Midbrain (tissue), 1 donor: Measurements from ENCODE around the gene FFAR1.

Source experiments
- DNase-seq: peaks from one replicate; lab custom pipeline; 2025; lab: John Stamatoyannopoulos, UW

FFAR1 gene

DNA sequence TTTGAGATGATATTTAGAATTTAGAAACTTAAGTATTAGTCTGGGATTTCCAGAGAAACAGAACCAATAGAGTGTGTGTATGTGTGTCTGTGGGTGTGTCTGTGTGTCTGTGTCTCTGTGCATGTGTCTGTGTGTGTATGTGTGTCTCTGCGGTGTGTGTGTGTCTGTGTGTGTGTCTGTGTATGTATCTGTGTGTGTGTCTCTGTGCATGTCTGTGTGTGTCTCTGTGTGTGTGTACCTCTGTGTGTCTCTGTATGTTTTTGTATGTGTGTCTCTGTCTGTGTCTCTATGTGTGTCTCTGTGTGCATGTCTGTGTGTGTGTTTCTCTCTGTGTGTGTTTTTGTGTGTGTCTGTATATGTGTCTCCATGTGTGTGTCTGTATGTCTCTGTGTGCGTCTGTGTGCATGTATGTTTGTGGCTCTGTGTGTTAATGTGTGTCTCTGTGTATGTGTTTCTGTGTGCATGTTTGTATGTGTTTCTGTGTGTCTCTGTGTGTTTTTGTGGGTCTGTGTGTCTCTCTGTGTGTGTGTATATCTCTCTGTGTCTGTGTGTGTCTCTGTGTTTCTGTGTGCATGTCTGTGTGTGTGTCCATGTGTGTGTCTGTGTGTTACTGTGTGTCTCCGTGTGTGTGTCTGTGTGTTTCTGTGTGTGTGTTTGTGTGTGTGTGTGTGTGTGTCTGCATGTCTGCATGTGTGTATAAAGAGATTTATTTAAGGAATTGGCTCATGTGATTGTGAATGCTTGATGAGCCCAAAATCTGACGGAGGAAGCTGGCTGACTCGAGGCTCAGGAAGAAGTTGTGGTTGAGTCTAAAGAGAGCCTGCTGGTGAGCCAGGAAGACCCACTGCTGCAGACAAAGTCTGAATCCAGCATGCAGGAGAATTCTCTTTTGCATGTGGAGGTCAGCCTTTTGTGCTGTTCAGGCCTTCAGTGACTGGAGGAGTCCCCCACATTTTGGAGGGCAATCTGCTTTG, 45.3 kb downstream of the FFAR1 start:
- DNase-seq: no peak

GRCh38 chr19:35395382-35396199, 47.9 kb downstream of the FFAR1 start:
- DNase-seq: no peak

DNA sequence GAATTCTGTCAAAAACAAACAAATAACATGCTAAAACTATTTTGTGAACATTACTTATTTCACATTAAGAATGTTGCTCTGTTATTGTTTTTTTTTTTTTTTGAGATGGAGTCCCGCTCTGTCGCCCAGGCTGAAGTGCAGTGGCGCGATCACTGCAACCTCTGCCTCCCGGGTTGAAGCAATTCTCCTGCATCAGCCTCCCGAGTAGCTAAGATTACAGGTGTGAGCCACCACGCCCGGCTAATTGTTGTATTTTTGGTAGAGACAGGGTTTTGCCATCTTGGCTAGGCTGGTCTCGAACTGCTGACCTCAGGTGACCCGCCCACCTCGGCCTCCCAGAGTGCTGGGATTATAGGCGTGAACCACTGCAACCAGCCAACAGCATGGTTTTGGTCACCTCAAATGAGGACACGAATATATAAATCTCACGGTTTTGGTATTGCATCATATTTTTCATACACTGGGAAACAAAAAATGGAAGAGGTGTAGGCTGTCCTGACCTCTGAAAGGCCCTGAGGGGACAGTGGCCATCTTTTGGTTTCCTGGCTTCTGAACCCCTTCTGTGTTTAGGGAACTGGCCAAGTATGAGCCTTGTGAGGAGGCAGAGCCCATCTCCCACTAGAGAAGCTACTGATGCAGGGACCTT, 48.7 kb downstream of the FFAR1 start:
- DNase-seq: no peak

- DNase-seq: no peak
Observed at GRCh38 chr19:35397064-35397463, 49.4 kb downstream of the FFAR1 start.
